ENCODE measurements around the gene PODXL2. TPM values are rescaled to one million over a fixed set of nuclear protein-coding genes. Genes with fewer than 3 reads are reported as not detected.

The PODXL2 gene
- total RNA-seq, 4 donors from 2014 or later, result 9.7 to 18.9 (median 15.9) TPM

DNA sequence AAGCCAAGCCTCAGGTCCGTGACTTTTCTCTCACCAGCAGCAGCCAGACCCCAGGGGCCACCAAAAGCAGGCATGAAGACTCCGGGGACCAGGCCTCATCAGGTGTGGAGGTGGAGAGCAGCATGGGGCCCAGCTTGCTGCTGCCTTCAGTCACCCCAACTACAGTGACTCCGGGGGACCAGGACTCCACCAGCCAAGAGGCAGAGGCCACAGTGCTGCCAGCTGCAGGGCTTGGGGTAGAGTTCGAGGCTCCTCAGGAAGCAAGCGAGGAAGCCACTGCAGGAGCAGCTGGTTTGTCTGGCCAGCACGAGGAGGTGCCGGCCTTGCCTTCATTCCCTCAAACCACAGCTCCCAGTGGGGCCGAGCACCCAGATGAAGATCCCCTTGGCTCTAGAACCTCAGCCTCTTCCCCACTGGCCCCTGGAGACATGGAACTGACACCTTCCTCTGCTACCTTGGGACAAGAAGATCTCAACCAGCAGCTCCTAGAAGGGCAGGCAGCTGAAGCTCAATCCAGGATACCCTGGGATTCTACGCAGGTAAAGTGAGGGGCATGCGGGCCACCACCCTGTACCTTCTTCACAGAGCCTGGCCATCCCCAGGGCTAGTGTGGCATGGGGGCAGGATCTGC, 31.8 kb downstream of the PODXL2 start:
- DNase-seq, result no peak
- intact Hi-C loops (cut with DNase I; ENCODE audit: low total_unique reads) (no loop called here), in situ Hi-C loops (cut with MboI; ENCODE audit: low pct_ligation_motif_present in 1 of 4, low pct_unique_long_range_greater_than_20kb in 1 of 4, low sequenced_read_pairs in 3 of 4) (loop anchor here in 3 of 4 donors (5.0 to 25.0 kb wide), 3 partner anchors 177 to 317 kb away; no protein-coding TSS in a partner anchor)
- no peaks in the 10 kb centered on the region for H3K9me3 ChIP-seq
- no peaks in the 10 kb centered on the region for H3K36me3 ChIP-seq
- H3K27me3 ChIP-seq, result no peaks in the 10 kb centered on the region
- no peak overlapping the region for H3K27ac ChIP-seq
- H3K4me3 ChIP-seq, result no peak overlapping the region
- WGBS, 2 donors (ENCODE audit: low coverage in 1 of 2), result 92% methylated on average over 9 of the region's 10 CpGs; no CpG with 5 or more reads in 1 of the 2 donors
- no peaks in the 10 kb centered on the region for H3K4me1 ChIP-seq
- TF ChIP-seq POLR2A (IDR thresholded peaks at IDR 0.05) (no peak), EP300 (IDR thresholded peaks at IDR 0.05; ENCODE audit: low read depth) (no peak), POLR2AphosphoS5 (IDR thresholded peaks at IDR 0.05) (no peak)
- TF ChIP-seq, protein P1, sequence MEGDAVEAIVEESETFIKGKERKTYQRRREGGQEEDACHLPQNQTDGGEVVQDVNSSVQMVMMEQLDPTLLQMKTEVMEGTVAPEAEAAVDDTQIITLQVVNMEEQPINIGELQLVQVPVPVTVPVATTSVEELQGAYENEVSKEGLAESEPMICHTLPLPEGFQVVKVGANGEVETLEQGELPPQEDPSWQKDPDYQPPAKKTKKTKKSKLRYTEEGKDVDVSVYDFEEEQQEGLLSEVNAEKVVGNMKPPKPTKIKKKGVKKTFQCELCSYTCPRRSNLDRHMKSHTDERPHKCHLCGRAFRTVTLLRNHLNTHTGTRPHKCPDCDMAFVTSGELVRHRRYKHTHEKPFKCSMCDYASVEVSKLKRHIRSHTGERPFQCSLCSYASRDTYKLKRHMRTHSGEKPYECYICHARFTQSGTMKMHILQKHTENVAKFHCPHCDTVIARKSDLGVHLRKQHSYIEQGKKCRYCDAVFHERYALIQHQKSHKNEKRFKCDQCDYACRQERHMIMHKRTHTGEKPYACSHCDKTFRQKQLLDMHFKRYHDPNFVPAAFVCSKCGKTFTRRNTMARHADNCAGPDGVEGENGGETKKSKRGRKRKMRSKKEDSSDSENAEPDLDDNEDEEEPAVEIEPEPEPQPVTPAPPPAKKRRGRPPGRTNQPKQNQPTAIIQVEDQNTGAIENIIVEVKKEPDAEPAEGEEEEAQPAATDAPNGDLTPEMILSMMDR (IDR thresholded peaks at IDR 0.05), result no peak

DNA sequence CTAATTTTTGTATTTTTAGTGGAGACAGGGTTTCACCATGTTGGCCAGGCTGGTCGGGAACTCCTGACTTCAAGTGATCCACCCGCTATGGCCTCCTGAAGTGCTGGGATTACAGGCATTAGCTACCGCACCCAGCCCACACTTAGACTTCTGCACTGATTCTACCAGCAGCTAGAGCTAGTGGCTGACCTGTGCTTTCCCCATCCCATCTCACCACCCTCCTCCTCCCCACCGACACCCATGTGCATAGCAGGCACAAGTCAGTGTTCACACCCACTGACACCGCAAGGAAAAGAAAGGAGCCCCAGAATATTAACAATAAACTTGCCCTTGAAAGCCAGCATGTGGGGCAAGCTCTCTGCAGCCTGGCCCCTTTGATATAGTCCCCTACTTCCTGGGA, 32.6 kb downstream of the PODXL2 start:
- no peak overlapping the region for H3K27ac ChIP-seq
- no peaks in the 10 kb centered on the region for H3K27me3 ChIP-seq
- in situ Hi-C loops (cut with MboI; ENCODE audit: low pct_ligation_motif_present in 1 of 4, low pct_unique_long_range_greater_than_20kb in 1 of 4, low sequenced_read_pairs in 3 of 4), result loop anchor here in 3 of 4 donors (5.0 to 25.0 kb wide), 3 partner anchors 176 to 316 kb away; no protein-coding TSS in a partner anchor
- TF ChIP-seq POLR2AphosphoS5 (IDR thresholded peaks at IDR 0.05), result no peak
- TF ChIP-seq POLR2A (IDR thresholded peaks at IDR 0.05), result no peak
- TF ChIP-seq, protein P1 (IDR thresholded peaks at IDR 0.05), result no peak
- no peak for TF ChIP-seq EP300 (IDR thresholded peaks at IDR 0.05; ENCODE audit: low read depth)
- H3K9me3 ChIP-seq, result no peaks in the 10 kb centered on the region
- no peaks in the 10 kb centered on the region for H3K4me1 ChIP-seq
- DNase-seq, result no peak
- intact Hi-C loops (cut with DNase I; ENCODE audit: low total_unique reads), result no loop called here
- H3K36me3 ChIP-seq, result no peaks in the 10 kb centered on the region
- no peak overlapping the region for H3K4me3 ChIP-seq
- 80 to 92% methylated on average over 2 to 5 of the region's 5 CpGs for WGBS, 2 donors (ENCODE audit: low coverage in 1 of 2)

DNA sequence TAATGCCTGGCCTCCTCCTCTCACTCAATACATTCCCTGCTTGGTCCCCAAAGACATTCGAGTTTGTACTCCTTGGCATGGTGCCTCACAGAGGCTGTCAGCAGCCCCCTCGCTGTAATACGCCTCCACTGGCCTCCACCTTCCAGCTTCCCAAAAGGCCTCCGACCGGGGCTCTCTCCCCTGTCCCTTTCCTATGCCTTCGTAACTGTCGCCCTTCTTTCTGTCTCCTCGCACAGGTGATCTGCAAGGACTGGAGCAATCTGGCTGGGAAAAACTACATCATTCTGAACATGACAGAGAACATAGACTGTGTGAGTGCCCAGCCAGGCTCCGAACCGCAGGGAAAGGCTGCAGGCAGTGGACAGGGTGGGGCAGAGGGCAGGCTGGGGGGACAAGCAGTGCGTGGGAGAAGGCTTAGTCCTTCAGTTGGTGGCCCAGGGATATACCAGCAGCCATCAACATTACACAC, 33.0 kb downstream of the PODXL2 start:
- in situ Hi-C loops (cut with MboI; ENCODE audit: low pct_ligation_motif_present in 1 of 4, low pct_unique_long_range_greater_than_20kb in 1 of 4, low sequenced_read_pairs in 3 of 4), result loop anchor here in 3 of 4 donors (5.0 to 25.0 kb wide), 3 partner anchors 175 to 315 kb away; no protein-coding TSS in a partner anchor
- Histone ChIP-seq H3K27ac (no peak overlapping the region), H3K4me1 (no peaks in the 10 kb centered on the region), H3K36me3 (no peaks in the 10 kb centered on the region), H3K9me3 (no peaks in the 10 kb centered on the region), H3K27me3 (no peaks in the 10 kb centered on the region), H3K4me3 (no peak overlapping the region)
- TF ChIP-seq POLR2A (IDR thresholded peaks at IDR 0.05) (no peak), EP300 (IDR thresholded peaks at IDR 0.05; ENCODE audit: low read depth) (no peak), POLR2AphosphoS5 (IDR thresholded peaks at IDR 0.05) (no peak)
- TF ChIP-seq, protein P1 (IDR thresholded peaks at IDR 0.05), result no peak
- no peak for DNase-seq
- WGBS, 2 donors (ENCODE audit: low coverage in 1 of 2), result 88 to 100% methylated on average over 1 to 11 of the region's 11 CpGs
- intact Hi-C loops (cut with DNase I; ENCODE audit: low total_unique reads), result no loop called here

DNA sequence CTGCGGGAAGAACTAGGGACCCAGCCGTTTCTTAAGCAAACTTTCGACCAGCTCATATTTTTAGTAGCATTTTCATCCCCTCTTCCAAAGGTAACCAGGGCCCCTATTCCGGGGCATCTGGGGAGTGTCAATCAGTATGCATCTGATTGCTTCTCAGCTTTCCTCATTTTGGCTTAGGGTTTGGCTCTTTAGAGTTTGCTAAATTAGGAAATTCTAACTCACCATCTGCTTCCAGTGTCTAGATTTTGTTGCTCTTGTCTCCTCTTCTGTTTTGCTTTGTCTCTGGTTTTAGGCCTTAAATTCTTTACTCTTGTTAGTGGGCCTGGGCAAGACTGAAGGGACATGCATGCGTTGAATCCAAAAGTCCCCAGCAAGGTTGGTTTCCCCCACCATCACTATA, 34.2 kb downstream of the PODXL2 start:
- no peaks in the 10 kb centered on the region for H3K4me1 ChIP-seq
- WGBS, 2 donors (ENCODE audit: low coverage in 1 of 2), result 80 to 92% methylated on average over 2 to 5 of the region's 5 CpGs
- no peak for DNase-seq
- no peaks in the 10 kb centered on the region for H3K9me3 ChIP-seq
- no peak overlapping the region for H3K27ac ChIP-seq
- in situ Hi-C loops (cut with MboI; ENCODE audit: low pct_ligation_motif_present in 1 of 4, low pct_unique_long_range_greater_than_20kb in 1 of 4, low sequenced_read_pairs in 3 of 4), result loop anchor here in 3 of 4 donors (5.0 to 25.0 kb wide), 3 partner anchors 174 to 314 kb away; no protein-coding TSS in a partner anchor
- no peaks in the 10 kb centered on the region for H3K27me3 ChIP-seq
- intact Hi-C loops (cut with DNase I; ENCODE audit: low total_unique reads), result no loop called here
- H3K4me3 ChIP-seq, result no peak overlapping the region
- no peak for TF ChIP-seq EP300 (IDR thresholded peaks at IDR 0.05; ENCODE audit: low read depth)
- TF ChIP-seq, protein P1 (IDR thresholded peaks at IDR 0.05), result no peak
- H3K36me3 ChIP-seq, result no peaks in the 10 kb centered on the region

Measured in transverse colon (tissue), 4 donors.